Pancreas (tissue), 10 donors: ENCODE measurements around the gene DCHS1. TPM values are rescaled to one million over a fixed set of nuclear protein-coding genes. Genes with fewer than 3 reads are reported as not detected.

Experiments used
- ATAC-seq, 4 donors: fragments of 200-7000 bp; cut with Tn5 transposase; one replicate each; pipeline versions ENCODE4 v1.8.0 to v1.9.1; 2020; ENCODE audit warnings: mild to moderate bottlenecking in 4 of 4, moderate library complexity in 4 of 4
- DNase-seq, 6 donors: peaks; one replicate each; pipeline ENCODE4 v3.0.0-alpha.2; 2020
- FAIRE-seq: peaks from 2 replicates; lab custom pipeline; 2012; peaks lifted over from hg19 to GRCh38; lab: Jason Lieb, UNC
- H3K27ac ChIP-seq, 4 donors: fragments of 200-600 bp; sonication (generic); 1 replicate in 3 of 4; 2 replicates in 1 of 4; pipeline versions ENCODE4 v1.5.0 to v1.8.0; 2020
- H3K27me3 ChIP-seq, 4 donors: fragments of 200-600 bp; one replicate each; pipeline ENCODE4 v1.8.0; 2021
- H3K36me3 ChIP-seq, 3 donors: fragments of 200-600 bp; sonication (generic) in 1 of 3; one replicate each; pipeline versions ENCODE4 v1.5.0 to v1.8.0; 2020 to 2021
- H3K4me1 ChIP-seq, 3 donors: fragments of 200-600 bp; one replicate each; pipeline ENCODE4 v1.8.0; 2021
- H3K4me3 ChIP-seq, 4 donors: fragments of 200-600 bp; sonication (generic) in 2 of 4; one replicate each; pipeline versions ENCODE4 v1.5.0 to v1.8.0; 2020 to 2021
- H3K9me3 ChIP-seq, 4 donors: fragments of 200-600 bp; one replicate each; pipeline ENCODE4 v1.8.0; 2021
- WGBS, 2 donors: extraction: QIAGEN DNeasy Blood & Tissue Kit; methylation state at CpG; one replicate each; pipeline ENCODE4 v1.1.7; 2013; 5-methylcytosine and 5-hydroxymethylcytosine counted together
- intact Hi-C, 3 donors: fragments of 100-400 bp; cut with DNase I; formaldehyde crosslinking; loops; one replicate each; pipeline versions ENCODE4 v1.11.1 to v1.14.2; 2022
- polyA plus RNA-seq, 2 donors: library from polyadenylated mRNA; stranded (reverse); fragments of 200-250 nt; gene quantifications; one replicate each; pipeline ENCODE4 v1.2.3, GENCODE V29; 2013
- total RNA-seq, 6 donors: library from RNA; stranded (reverse); fragmentation: NEBNext Ultra II Directional in 4 of 6; extraction: Animal tissue kit (Norgen Biotek cat#: 25700) in 4 of 6; gene quantifications; one replicate each; pipeline versions ENCODE4 v1.2.1 to v1.2.4, GENCODE V29; 2021 to 2023
- TF ChIP-seq, protein P1 (sequence below), 4 donors: fragments of 200-600 bp; sonication (generic) in 3 of 4; IDR thresholded peaks; one replicate each; pipeline versions ENCODE4 v1.5.0 to v1.8.0; 2021; ENCODE audit warnings: antibody characterized with exemption in 4 of 4
- donor health status: healthy with polysubstance abuse.
- donor health status: DM: no; HTN: no; CAD: no; lungs with moderate emphysema.
- donor health status: DM: no; HTN: no; CAD: no.
- donor health status: control.
- donor health status: control.
- donor health status: Bipolar disorder and iron deficiency.
- donor health status: DM: yes; HTN: yes; CAD: no.
- donor health status: DM: no; HTN: no; CAD: no.
- donor health status: DM: no; HTN: no; CAD: no.
- donor health status: DM: yes; HTN: yes; CAD: no.

DCHS1 gene
- total and polyA plus RNA-seq, 8 donors = 2.3 to 4.8 (median 3.7) TPM

DNA sequence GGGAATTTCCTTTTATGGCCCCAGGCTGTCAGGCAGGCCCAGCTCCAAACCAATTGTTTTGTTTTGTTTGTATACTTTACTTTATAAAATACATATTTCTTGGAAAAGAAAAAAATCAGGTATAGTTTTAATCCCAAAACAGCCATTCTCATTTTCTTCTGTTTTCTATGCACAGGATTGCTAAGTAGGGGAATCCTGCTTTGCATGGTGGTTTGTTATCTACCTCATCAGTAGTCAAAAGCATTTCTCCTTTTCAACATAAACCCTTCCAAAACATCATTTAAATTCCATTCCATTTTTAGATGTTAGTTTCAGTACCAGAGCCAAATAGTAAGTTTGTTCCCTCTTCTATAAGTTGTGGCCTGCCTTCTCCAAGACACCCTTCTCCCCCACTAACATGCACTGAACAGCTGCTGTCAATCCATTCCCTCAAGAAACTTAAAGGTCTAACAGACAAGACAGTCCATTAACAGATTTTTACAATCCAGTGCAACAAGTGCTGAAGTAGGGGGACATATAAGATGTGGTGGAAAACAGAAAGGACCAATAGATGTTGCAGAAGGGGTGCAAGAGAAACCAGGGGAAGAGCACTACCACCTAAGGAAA lies 48.3 kb downstream of the DCHS1 start:
- Histone ChIP-seq H3K27me3 (no peaks in the 10 kb centered on the region), H3K36me3 (peaks cover 9 to 33% (median 23%) of the 10 kb centered on the region in 3 donors), H3K27ac (peak overlapping the region; percentile 65 to 93 (median 80)), H3K4me1 (peaks cover 21 to 44% (median 24%) of the 10 kb centered on the region in 3 donors), H3K9me3 (no peaks in the 10 kb centered on the region), H3K4me3 (peak overlapping the region in 2 of 4 donors; percentile 18 to 93)
- ATAC-seq = no peak
- no peak for FAIRE-seq
- TF ChIP-seq, protein P1, sequence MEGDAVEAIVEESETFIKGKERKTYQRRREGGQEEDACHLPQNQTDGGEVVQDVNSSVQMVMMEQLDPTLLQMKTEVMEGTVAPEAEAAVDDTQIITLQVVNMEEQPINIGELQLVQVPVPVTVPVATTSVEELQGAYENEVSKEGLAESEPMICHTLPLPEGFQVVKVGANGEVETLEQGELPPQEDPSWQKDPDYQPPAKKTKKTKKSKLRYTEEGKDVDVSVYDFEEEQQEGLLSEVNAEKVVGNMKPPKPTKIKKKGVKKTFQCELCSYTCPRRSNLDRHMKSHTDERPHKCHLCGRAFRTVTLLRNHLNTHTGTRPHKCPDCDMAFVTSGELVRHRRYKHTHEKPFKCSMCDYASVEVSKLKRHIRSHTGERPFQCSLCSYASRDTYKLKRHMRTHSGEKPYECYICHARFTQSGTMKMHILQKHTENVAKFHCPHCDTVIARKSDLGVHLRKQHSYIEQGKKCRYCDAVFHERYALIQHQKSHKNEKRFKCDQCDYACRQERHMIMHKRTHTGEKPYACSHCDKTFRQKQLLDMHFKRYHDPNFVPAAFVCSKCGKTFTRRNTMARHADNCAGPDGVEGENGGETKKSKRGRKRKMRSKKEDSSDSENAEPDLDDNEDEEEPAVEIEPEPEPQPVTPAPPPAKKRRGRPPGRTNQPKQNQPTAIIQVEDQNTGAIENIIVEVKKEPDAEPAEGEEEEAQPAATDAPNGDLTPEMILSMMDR (IDR thresholded peaks at IDR 0.05) = no peak
- no peak for DNase-seq
- intact Hi-C loops = no loop called here

DNA sequence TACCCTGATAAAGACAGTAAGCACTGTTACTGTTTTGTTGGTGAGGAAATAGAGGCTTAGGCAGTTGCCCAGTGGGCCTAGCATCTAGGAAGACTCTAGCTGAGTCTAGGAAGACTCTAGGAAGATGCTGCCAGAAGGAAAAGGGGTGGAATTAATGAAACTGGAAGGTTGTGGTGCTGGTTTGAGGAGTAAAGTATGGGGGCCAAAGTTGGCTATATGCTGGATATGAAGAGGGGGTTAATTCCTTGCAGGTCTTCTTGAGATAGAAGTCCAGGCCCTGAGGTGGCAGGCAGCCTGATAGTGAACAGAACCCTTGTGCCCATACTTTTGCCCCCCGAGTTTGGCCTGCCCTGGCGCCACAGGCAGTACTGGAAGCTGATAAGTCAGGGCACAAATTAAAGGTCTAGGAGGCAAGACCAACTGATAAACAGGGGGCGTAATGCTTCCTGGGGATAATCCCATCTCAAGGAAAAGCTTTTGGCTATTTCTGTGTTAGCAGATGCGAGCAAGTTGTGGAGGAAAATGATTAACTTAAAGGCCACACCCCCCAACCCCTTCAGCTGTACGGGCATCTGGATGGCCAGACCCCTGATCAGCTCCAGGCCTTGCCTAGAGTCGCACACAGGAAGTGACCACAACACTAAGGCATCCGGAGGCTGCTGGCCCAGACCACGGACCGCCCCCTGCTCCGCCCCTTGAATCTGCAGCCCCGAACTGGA lies 49.0 kb downstream of the DCHS1 start:
- peak; percentile 61 for FAIRE-seq
- peak; percentile 64 to 80 (median 74) for ATAC-seq
- TF ChIP-seq, protein P1 (IDR thresholded peaks at IDR 0.05) = no peak
- H3K9me3 ChIP-seq = no peaks in the 10 kb centered on the region
- intact Hi-C loops = no loop called here
- H3K4me1 ChIP-seq = peaks cover 21 to 51% (median 29%) of the 10 kb centered on the region in 3 donors
- H3K27ac ChIP-seq = peak overlapping the region; percentile 65 to 93 (median 80)
- peaks cover 9 to 33% (median 23%) of the 10 kb centered on the region in 3 donors for H3K36me3 ChIP-seq
- H3K4me3 ChIP-seq = peak overlapping the region in 2 of 4 donors; percentile 18 to 93
- DNase-seq = peak; percentile 86 to 93 (median 91)
- H3K27me3 ChIP-seq = no peaks in the 10 kb centered on the region
- WGBS, 2 donors = 6 to 7% methylated on average over 11 of the region's 11 CpGs

DNA sequence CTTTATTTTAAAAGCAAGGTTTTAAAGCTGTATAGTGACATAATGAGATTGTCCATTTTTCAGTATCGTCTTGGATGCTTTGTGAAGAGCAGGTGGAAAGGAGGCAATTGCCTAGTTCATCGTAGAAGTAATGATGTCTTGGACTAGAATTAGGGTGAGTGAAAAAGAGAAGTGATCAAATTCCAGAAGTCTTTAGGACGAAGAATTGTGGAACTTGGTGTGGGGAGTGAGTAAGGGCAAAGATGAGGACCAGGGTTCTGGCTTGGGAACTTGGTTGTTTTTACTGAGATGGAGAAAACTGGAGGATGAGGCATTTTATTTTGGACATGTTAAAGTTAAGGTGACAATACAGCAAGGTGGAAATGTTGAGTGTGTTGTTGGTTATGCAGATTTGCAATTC lies 50.8 kb downstream of the DCHS1 start:
- intact Hi-C loops = no loop called here
- H3K9me3 ChIP-seq = no peaks in the 10 kb centered on the region
- peaks cover 7 to 27% (median 22%) of the 10 kb centered on the region in 3 donors for H3K36me3 ChIP-seq
- H3K27me3 ChIP-seq = no peaks in the 10 kb centered on the region
- TF ChIP-seq, protein P1 (IDR thresholded peaks at IDR 0.05) = no peak
- FAIRE-seq (no peak), DNase-seq (no peak), ATAC-seq (no peak)
- WGBS, 2 donors = 8 to 9% methylated on average over 3 of the region's 3 CpGs
- H3K27ac ChIP-seq = peak overlapping the region; percentile 77 to 93 (median 83)
- peak overlapping the region; percentile 63 to 93 (median 81) for H3K4me3 ChIP-seq
- H3K4me1 ChIP-seq = peaks cover 17 to 43% (median 23%) of the 10 kb centered on the region in 3 donors

DNA sequence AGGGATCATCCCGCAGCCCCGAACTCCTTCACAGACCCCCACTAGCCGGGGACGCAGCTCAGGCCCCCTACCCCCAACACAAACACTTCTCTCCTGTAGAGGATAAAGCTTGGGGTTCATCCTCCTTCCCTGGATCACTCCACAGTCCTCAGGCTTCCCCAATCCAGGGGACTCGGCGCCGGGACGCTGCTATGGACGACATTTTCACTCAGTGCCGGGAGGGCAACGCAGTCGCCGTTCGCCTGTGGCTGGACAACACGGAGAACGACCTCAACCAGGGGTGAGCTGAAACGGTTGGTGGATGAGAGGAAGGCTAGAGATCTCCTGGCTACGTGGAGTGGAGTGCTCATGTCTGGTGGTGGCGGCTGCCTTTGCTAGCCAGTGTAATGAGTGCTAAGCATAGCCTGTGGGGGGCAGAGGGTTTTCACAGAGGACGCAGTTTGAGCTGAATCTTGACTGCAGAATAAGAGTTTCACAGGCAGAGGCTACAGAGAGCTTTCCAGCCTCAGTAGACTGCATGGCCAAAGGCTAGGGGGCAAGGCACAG lies 51.5 kb downstream of the DCHS1 start:
- FAIRE-seq (no peak), ATAC-seq (peak; percentile 32 to 63 (median 60)), DNase-seq (peak in 5 of 6 donors; percentile 33 to 71 (median 50))
- Histone ChIP-seq H3K27ac (peak overlapping the region; percentile 77 to 93 (median 83)), H3K4me3 (peak overlapping the region; percentile 63 to 93 (median 81)), H3K4me1 (peaks cover 17 to 44% (median 23%) of the 10 kb centered on the region in 3 donors), H3K27me3 (no peaks in the 10 kb centered on the region), H3K9me3 (no peaks in the 10 kb centered on the region), H3K36me3 (peaks cover under 1 to 25% (median 22%) of the 10 kb centered on the region in 3 donors)
- 0% methylated on average over 20 of the region's 20 CpGs for WGBS, 2 donors
- TF ChIP-seq, protein P1 (IDR thresholded peaks at IDR 0.05) = no peak
- intact Hi-C loops = no loop called here
